OCI-LY1 (cell line): ENCODE measurements around the gene GOLGA6L10.
"Not testable (repeated sequence)": the region's sequence is repeated elsewhere in the genome, so short reads cannot be mapped to it uniquely, and the experiment has no call there.

Source experiments
- CTCF ChIP-seq: fragments of 200-600 bp; sonication (generic), shearing (Covaris generic); IDR thresholded peaks from 2 replicates; pipeline ENCODE4 v1.5.1; 2017; ENCODE audit warnings: mild to moderate bottlenecking, antibody characterized with exemption, low read length, moderate library complexity, mixed read lengths
- EZH2 ChIP-seq: fragments of 200-600 bp; sonication (generic), shearing (Covaris generic); IDR thresholded peaks from 2 replicates; pipeline ENCODE4 v1.8.0; 2017; ENCODE audit warnings: borderline replicate concordance, mixed run types, mild to moderate bottlenecking, antibody characterized with exemption, low read length, moderate library complexity, mixed read lengths

- not testable (repeated sequence) for TF ChIP-seq CTCF, EZH2
These were observed 17.5 kb downstream of the GOLGA6L10 start for GRCh38 chr15:82331576-82332304.
